ENCODE results near the gene WDFY2. TPM values are rescaled to one million over a fixed set of nuclear protein-coding genes. Genes with fewer than 3 reads are reported as not detected.

The WDFY2 gene
- total and polyA plus RNA-seq, 4 donors: 3.4 to 10.5 (median 5.8) TPM

DNA sequence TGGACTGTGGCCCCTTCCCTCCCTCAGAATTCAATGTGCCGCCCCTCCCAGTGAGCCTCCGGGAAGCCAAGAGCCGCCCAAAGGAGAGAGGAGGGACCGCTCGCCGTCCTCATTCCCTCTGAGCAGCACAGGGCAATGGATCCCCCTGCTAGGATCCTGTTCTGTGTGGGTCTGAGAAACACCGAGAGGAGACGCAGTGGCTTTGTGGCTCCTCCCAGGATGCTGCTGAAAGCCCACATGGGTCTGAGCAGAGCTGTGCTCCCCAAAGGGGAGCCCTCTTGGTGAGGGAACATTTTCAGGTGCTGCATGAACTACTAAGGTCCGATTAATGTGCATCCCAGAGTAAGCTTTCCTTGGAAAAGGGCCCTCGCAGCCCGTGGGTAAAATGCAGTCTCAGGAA, 189.3 kb downstream of the WDFY2 start:
- 95% methylated on average over 11 of the region's 11 CpGs for WGBS
- no peak for DNase-seq (ENCODE audit: low spot score)
- Histone ChIP-seq H3K36me3 (ENCODE audit: control insufficient read depth in 4 of 4, insufficient read depth in 3 of 4, low read depth in 1 of 4, low read length in 3 of 4) (peaks cover 0 to 2% (median under 1%) of the 10 kb centered on the region in 4 donors), H3K9ac (ENCODE audit: low read depth in 1 of 2, low read length in 2 of 2) (no peak overlapping the region), H3K27ac (ENCODE audit: low read depth in 1 of 2, low read length in 2 of 2) (no peak overlapping the region), H3K27me3 (ENCODE audit: control insufficient read depth in 4 of 4, insufficient read depth in 4 of 4, low read length in 3 of 4) (no peaks in the 10 kb centered on the region), H3K9me3 (ENCODE audit: control insufficient read depth in 4 of 4, low read length in 3 of 4) (no peaks in the 10 kb centered on the region), H3K4me3 (ENCODE audit: low read depth in 1 of 3, low read length in 3 of 3) (no peak overlapping the region), H3K4me1 (ENCODE audit: control insufficient read depth in 4 of 4, insufficient read depth in 4 of 4, low read length in 3 of 4) (no peaks in the 10 kb centered on the region)
- TF ChIP-seq TAF1 (conservative IDR thresholded peaks at IDR 0.05) (no peak), MAX (IDR thresholded peaks at IDR 0.05) (no peak), FOXA1 (IDR thresholded peaks at IDR 0.05) (no peak), HNF4G (IDR thresholded peaks at IDR 0.05) (no peak), JUND (IDR thresholded peaks at IDR 0.05) (no peak), GABPA (IDR thresholded peaks at IDR 0.05 in 1 of 2, conservative IDR thresholded peaks at IDR 0.05 in 1 of 2) (no peak), HNF4A (conservative IDR thresholded peaks at IDR 0.05) (no peak)
- TF ChIP-seq, protein P1, sequence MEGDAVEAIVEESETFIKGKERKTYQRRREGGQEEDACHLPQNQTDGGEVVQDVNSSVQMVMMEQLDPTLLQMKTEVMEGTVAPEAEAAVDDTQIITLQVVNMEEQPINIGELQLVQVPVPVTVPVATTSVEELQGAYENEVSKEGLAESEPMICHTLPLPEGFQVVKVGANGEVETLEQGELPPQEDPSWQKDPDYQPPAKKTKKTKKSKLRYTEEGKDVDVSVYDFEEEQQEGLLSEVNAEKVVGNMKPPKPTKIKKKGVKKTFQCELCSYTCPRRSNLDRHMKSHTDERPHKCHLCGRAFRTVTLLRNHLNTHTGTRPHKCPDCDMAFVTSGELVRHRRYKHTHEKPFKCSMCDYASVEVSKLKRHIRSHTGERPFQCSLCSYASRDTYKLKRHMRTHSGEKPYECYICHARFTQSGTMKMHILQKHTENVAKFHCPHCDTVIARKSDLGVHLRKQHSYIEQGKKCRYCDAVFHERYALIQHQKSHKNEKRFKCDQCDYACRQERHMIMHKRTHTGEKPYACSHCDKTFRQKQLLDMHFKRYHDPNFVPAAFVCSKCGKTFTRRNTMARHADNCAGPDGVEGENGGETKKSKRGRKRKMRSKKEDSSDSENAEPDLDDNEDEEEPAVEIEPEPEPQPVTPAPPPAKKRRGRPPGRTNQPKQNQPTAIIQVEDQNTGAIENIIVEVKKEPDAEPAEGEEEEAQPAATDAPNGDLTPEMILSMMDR (IDR thresholded peaks at IDR 0.05; ENCODE audit: low read depth, low read length, missing input control): no peak
- TF ChIP-seq, protein P2, sequence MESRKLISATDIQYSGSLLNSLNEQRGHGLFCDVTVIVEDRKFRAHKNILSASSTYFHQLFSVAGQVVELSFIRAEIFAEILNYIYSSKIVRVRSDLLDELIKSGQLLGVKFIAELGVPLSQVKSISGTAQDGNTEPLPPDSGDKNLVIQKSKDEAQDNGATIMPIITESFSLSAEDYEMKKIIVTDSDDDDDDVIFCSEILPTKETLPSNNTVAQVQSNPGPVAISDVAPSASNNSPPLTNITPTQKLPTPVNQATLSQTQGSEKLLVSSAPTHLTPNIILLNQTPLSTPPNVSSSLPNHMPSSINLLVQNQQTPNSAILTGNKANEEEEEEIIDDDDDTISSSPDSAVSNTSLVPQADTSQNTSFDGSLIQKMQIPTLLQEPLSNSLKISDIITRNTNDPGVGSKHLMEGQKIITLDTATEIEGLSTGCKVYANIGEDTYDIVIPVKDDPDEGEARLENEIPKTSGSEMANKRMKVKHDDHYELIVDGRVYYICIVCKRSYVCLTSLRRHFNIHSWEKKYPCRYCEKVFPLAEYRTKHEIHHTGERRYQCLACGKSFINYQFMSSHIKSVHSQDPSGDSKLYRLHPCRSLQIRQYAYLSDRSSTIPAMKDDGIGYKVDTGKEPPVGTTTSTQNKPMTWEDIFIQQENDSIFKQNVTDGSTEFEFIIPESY (IDR thresholded peaks at IDR 0.05): no peak

- Histone ChIP-seq H3K9me3 (ENCODE audit: control insufficient read depth in 4 of 4, low read length in 3 of 4) (no peaks in the 10 kb centered on the region), H3K27me3 (ENCODE audit: control insufficient read depth in 4 of 4, insufficient read depth in 4 of 4, low read length in 3 of 4) (no peaks in the 10 kb centered on the region), H3K27ac (ENCODE audit: low read depth in 1 of 2, low read length in 2 of 2) (no peak overlapping the region), H3K36me3 (ENCODE audit: control insufficient read depth in 4 of 4, insufficient read depth in 3 of 4, low read depth in 1 of 4, low read length in 3 of 4) (no peaks in the 10 kb centered on the region), H3K9ac (ENCODE audit: low read depth in 1 of 2, low read length in 2 of 2) (no peak overlapping the region), H3K4me3 (ENCODE audit: low read depth in 1 of 3, low read length in 3 of 3) (no peak overlapping the region), H3K4me1 (ENCODE audit: control insufficient read depth in 4 of 4, insufficient read depth in 4 of 4, low read length in 3 of 4) (no peaks in the 10 kb centered on the region)
- no peak for DNase-seq (ENCODE audit: low spot score)
- TF ChIP-seq EGR1 (IDR thresholded peaks at IDR 0.05; ENCODE audit: low read depth in 2 of 2) (no peak), TAF1 (conservative IDR thresholded peaks at IDR 0.05) (no peak), YY1 (IDR thresholded peaks at IDR 0.05) (no peak), MAX (IDR thresholded peaks at IDR 0.05) (no peak), GABPA (IDR thresholded peaks at IDR 0.05 in 1 of 2, conservative IDR thresholded peaks at IDR 0.05 in 1 of 2) (no peak), HNF4A (conservative IDR thresholded peaks at IDR 0.05) (no peak), RXRA (IDR thresholded peaks at IDR 0.05) (no peak), RAD21 (IDR thresholded peaks at IDR 0.05) (no peak), HNF4G (IDR thresholded peaks at IDR 0.05) (no peak), SP1 (IDR thresholded peaks at IDR 0.05) (no peak), JUND (IDR thresholded peaks at IDR 0.05) (no peak)
- WGBS: 97% methylated on average over 7 of the region's 7 CpGs
Measured at GRCh38 chr13:51776179-51776578, 191.9 kb downstream of the WDFY2 start.

DNA sequence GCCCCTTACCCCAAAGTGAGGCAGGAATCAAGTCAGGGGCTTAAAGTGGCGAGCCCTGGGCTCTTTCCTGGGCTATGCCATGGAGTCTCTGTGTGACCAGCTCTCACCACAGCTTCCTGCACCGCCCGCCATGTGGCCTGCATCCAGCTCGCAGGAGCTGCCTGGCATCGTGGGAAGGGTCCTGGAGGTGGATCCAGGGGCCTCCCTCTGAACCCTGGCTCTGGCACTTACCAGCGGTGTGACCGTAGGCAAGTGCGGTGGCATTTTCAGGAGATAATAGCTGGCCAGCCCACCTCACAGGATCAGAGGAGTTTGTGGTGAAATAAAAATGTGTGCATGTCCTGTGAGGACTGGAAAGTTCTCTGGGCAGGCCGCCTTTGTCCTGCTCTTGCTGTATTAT, 193.7 kb downstream of the WDFY2 start:
- no peak for TF ChIP-seq REST (IDR thresholded peaks at IDR 0.05)
- no peak for TF ChIP-seq JUND (IDR thresholded peaks at IDR 0.05)
- no peak for TF ChIP-seq ATF3 (IDR thresholded peaks at IDR 0.05)
- TF ChIP-seq NR2F2 (IDR thresholded peaks at IDR 0.05): no peak
- no peak for DNase-seq (ENCODE audit: low spot score)
- H3K27me3 ChIP-seq (ENCODE audit: control insufficient read depth in 4 of 4, insufficient read depth in 4 of 4, low read length in 3 of 4): no peaks in the 10 kb centered on the region

More for the DNA sequence above, 193.7 kb downstream of the WDFY2 start:
- no peak overlapping the region for H3K4me3 ChIP-seq (ENCODE audit: low read depth in 1 of 3, low read length in 3 of 3)
- WGBS: 89% methylated on average over 9 of the region's 9 CpGs
- H3K27ac ChIP-seq (ENCODE audit: low read depth in 1 of 2, low read length in 2 of 2): no peak overlapping the region
- no peaks in the 10 kb centered on the region for H3K36me3 ChIP-seq (ENCODE audit: control insufficient read depth in 4 of 4, insufficient read depth in 3 of 4, low read depth in 1 of 4, low read length in 3 of 4)
- H3K9ac ChIP-seq (ENCODE audit: low read depth in 1 of 2, low read length in 2 of 2): no peak overlapping the region
- H3K4me1 ChIP-seq (ENCODE audit: control insufficient read depth in 4 of 4, insufficient read depth in 4 of 4, low read length in 3 of 4): peaks cover 0 to 9% (median 4%) of the 10 kb centered on the region in 4 donors
- no peaks in the 10 kb centered on the region for H3K9me3 ChIP-seq (ENCODE audit: control insufficient read depth in 4 of 4, low read length in 3 of 4)
